GM19023 (cell line): ENCODE data around the gene CLDN5.

Experiments
- ATAC-seq: cut with Tn5 transposase; IDR thresholded peaks from one replicate; pipeline ENCODE4 v1.9.1; 2021; ENCODE audit warnings: mild to moderate bottlenecking, moderate library complexity; ENCODE audit not compliant: unreplicated experiment

Gene CLDN5

GRCh38 chr22:19524170-19525115 is at the start of gene CLDN5:
Gene CLDN5, minus strand, starts transcription at chr22:19524410. Its CDS starts 155 bp downstream, at chr22:19524255.
- no peak for ATAC-seq

- no peak for ATAC-seq
These were observed 47.8 kb upstream of the CLDN5 start for GRCh38 chr22:19571995-19572394.

- no peak for ATAC-seq
These were observed 47.1 kb upstream of the CLDN5 start for GRCh38 chr22:19571207-19571795.

- no peak for ATAC-seq
These were observed 45.8 kb upstream of the CLDN5 start for GRCh38 chr22:19569976-19570375.

GRCh38 chr22:19569276-19569640 is 45.0 kb upstream of the CLDN5 start:
- no peak for ATAC-seq

- ATAC-seq, result no peak
These were observed 44.4 kb upstream of the CLDN5 start for GRCh38 chr22:19568337-19569275.

GRCh38 chr22:19567157-19568009 is 43.2 kb upstream of the CLDN5 start:
- no peak for ATAC-seq

GRCh38 chr22:19566279-19567156 is 42.3 kb upstream of the CLDN5 start:
- no peak for ATAC-seq

GRCh38 chr22:19565382-19566278 is 41.4 kb upstream of the CLDN5 start:
- no peak for ATAC-seq

GRCh38 chr22:19559956-19560355 is 35.7 kb upstream of the CLDN5 start:
- ATAC-seq, result no peak

GRCh38 chr22:19559324-19559811 is 35.2 kb upstream of the CLDN5 start:
- no peak for ATAC-seq

GRCh38 chr22:19556963-19557545 is 32.8 kb upstream of the CLDN5 start:
- ATAC-seq, result no peak

GRCh38 chr22:19555651-19556050 is 31.4 kb upstream of the CLDN5 start:
- ATAC-seq, result no peak

GRCh38 chr22:19554834-19555404 is 30.7 kb upstream of the CLDN5 start:
- ATAC-seq, result no peak

- no peak for ATAC-seq
These were observed 29.0 kb upstream of the CLDN5 start for GRCh38 chr22:19553201-19553600.

GRCh38 chr22:19550382-19550781 is 26.2 kb upstream of the CLDN5 start:
- no peak for ATAC-seq

- no peak for ATAC-seq
These were observed 25.2 kb upstream of the CLDN5 start for GRCh38 chr22:19549428-19549827.
